AG04450 (cell line): ENCODE results near the gene SYT15. TPM values are rescaled to one million over a fixed set of nuclear protein-coding genes. Genes with fewer than 3 reads are reported as not detected.

Experiments used
- CTCF ChIA-PET: fragments of 300-600, 350-600 bp; formaldehyde crosslinking; extraction: SDS; loops from one replicate; lab custom pipeline; 2022; ENCODE audit warnings: antibody characterized with exemption, inconsistent platforms; lab: Charles Lee
- POLR2A ChIA-PET: fragments of 350-600 bp; formaldehyde crosslinking; extraction: SDS; loops from one replicate; lab custom pipeline; 2021; ENCODE audit warnings: antibody characterized with exemption, inconsistent platforms; lab: Yijun Ruan, JAX
- DNase-seq: peaks from one replicate; pipeline ENCODE4 v3.0.0-alpha.2; 2011; ENCODE audit warnings: low read depth, low spot score
- H3K27ac ChIP-seq: one replicate; pipeline ENCODE4 v1.5.1; 2012; ENCODE audit warnings: low read depth, low read length, control low read depth
- H3K27me3 ChIP-seq: one replicate; pipeline ENCODE4 v1.6.0; 2012; ENCODE audit warnings: low read length; ENCODE audit not compliant: control insufficient read depth, insufficient read depth
- H3K4me3 ChIP-seq: 2 replicates; pipeline ENCODE4 v1.5.1; 2011; ENCODE audit warnings: mild to moderate bottlenecking, low read depth, low read length, control low read depth
- H3K9me3 ChIP-seq: 2 replicates; pipeline ENCODE4 v1.5.1; 2012; ENCODE audit warnings: low read length; ENCODE audit not compliant: control insufficient read depth, insufficient read depth
- CTCF ChIP-seq: IDR thresholded peaks from 2 replicates; pipeline ENCODE4 v1.5.1; 2011; ENCODE audit warnings: low read depth, low read length, control low read depth, inconsistent platforms
- polyA plus RNA-seq: library from polyadenylated mRNA; depleted of rRNA; stranded (reverse); fragments of >200 nt; gene quantifications from 2 replicates; pipeline ENCODE4 v1.2.3, GENCODE V29; 2011

Gene SYT15
- polyA plus RNA-seq, 1 experiment = 0.15 TPM

GRCh38 chr10:46546591-46547540, 32.1 kb upstream of the SYT15 start:
- H3K9me3 ChIP-seq = no peaks in the 10 kb centered on the region; the same call in 1 of the 2 replicates
- ChIA-PET POLR2A (no interaction called here), CTCF (no interaction called here)
- H3K27me3 ChIP-seq = peaks cover 25% of the 10 kb centered on the region
- DNase-seq = no peak
- H3K4me3 ChIP-seq = no peak overlapping the region
- H3K27ac ChIP-seq = no peak overlapping the region
- TF ChIP-seq CTCF = no peak

- POLR2A ChIA-PET = no interaction called here
- no peak for DNase-seq
- Histone ChIP-seq H3K9me3 (no peaks in the 10 kb centered on the region; the same call in 1 of the 2 replicates), H3K27ac (no peak overlapping the region), H3K27me3 (peaks cover 31% of the 10 kb centered on the region), H3K4me3 (no peak overlapping the region)
- CTCF ChIA-PET = interaction anchor here (1.1 kb wide), 1 partner anchor 9 kb away, joined by 7 read pairs; no protein-coding TSS in a partner anchor
- no peak for TF ChIP-seq CTCF
These were observed 31.1 kb upstream of the SYT15 start for GRCh38 chr10:46547541-46548497.

GRCh38 chr10:46548498-46549090, 30.3 kb upstream of the SYT15 start:
- no peak for DNase-seq
- Histone ChIP-seq H3K27ac (no peak overlapping the region), H3K4me3 (no peak overlapping the region), H3K27me3 (peaks cover 38% of the 10 kb centered on the region), H3K9me3 (no peaks in the 10 kb centered on the region; the same call in 1 of the 2 replicates)
- ChIA-PET CTCF (interaction anchor here (1.1 kb wide), 1 partner anchor 10 kb away, joined by 7 read pairs; no protein-coding TSS in a partner anchor), POLR2A (no interaction called here)
- TF ChIP-seq CTCF = no peak

- Histone ChIP-seq H3K27me3 (peaks cover 43% of the 10 kb centered on the region), H3K27ac (no peak overlapping the region), H3K4me3 (no peak overlapping the region), H3K9me3 (no peaks in the 10 kb centered on the region; the same call in 1 of the 2 replicates)
- TF ChIP-seq CTCF = no peak
- ChIA-PET CTCF (interaction anchor here (1.1 to 1.5 kb wide), 2 partner anchors 9 to 11 kb away, joined by 4 to 7 read pairs; no protein-coding TSS in a partner anchor), POLR2A (interaction anchor here (0.6 kb wide), 1 partner anchor 11 kb away, joined by 7 read pairs; no protein-coding TSS in a partner anchor)
- no peak for DNase-seq
These were observed 29.5 kb upstream of the SYT15 start for GRCh38 chr10:46549171-46550075.
